H9 (cell line): ENCODE measurements around the gene PTGES3L. TPM values are rescaled to one million over a fixed set of nuclear protein-coding genes. Genes with fewer than 3 reads are reported as not detected.
A peak's percentile ranks its signal among the peaks of the same experiment; 100 is the strongest.

Experiments
- DNase-seq: peaks from one replicate; pipeline ENCODE4 v3.0.0-alpha.2; 2017
- H2AFZ ChIP-seq: one replicate; pipeline ENCODE4 v1.6.1; 2013; ENCODE audit warnings: mild to moderate bottlenecking, low read length, control low read depth, moderate library complexity
- H2AK5ac ChIP-seq: 2 replicates; pipeline ENCODE4 v1.6.1; 2013; ENCODE audit warnings: low read length, control low read depth, mixed read lengths; ENCODE audit not compliant: insufficient read length
- H2BK120ac ChIP-seq: one replicate; pipeline ENCODE4 v1.6.1; 2013; ENCODE audit warnings: low read depth, mild to moderate bottlenecking, low read length, control low read depth, inconsistent platforms; ENCODE audit not compliant: poor library complexity, severe bottlenecking
- H2BK12ac ChIP-seq: 2 replicates; pipeline ENCODE4 v1.6.1; 2013; ENCODE audit warnings: low read length, control low read depth, mixed read lengths, low read depth; ENCODE audit not compliant: insufficient read length
- H2BK15ac ChIP-seq: 2 replicates; pipeline ENCODE4 v1.6.1; 2013; ENCODE audit warnings: low read depth, low read length, control low read depth
- H2BK20ac ChIP-seq: one replicate; pipeline ENCODE4 v1.6.1; 2013; ENCODE audit warnings: low read depth, mild to moderate bottlenecking, low read length, control low read depth, inconsistent platforms; ENCODE audit not compliant: poor library complexity, severe bottlenecking
- H2BK5ac ChIP-seq: 2 replicates; pipeline ENCODE4 v1.6.1; 2013; ENCODE audit warnings: low read length, control low read depth, mixed read lengths; ENCODE audit not compliant: insufficient read length
- H3K14ac ChIP-seq: 2 replicates; pipeline ENCODE4 v1.6.1; 2013; ENCODE audit warnings: low read length, control low read depth; ENCODE audit not compliant: insufficient read depth
- H3K18ac ChIP-seq: 2 replicates; pipeline ENCODE4 v1.6.1; 2013; ENCODE audit warnings: low read depth, mild to moderate bottlenecking, mixed read lengths, low read length, control low read depth; ENCODE audit not compliant: insufficient read length
- H3K23ac ChIP-seq: 2 replicates; pipeline ENCODE4 v1.6.1; 2013; ENCODE audit warnings: low read length, control low read depth, mixed read lengths, low read depth; ENCODE audit not compliant: insufficient read length
- H3K23me2 ChIP-seq: 2 replicates; pipeline ENCODE4 v1.6.1; 2013; ENCODE audit warnings: low read depth, mild to moderate bottlenecking, mixed read lengths, low read length, control low read depth; ENCODE audit not compliant: insufficient read length, poor library complexity, severe bottlenecking
- H3K27ac ChIP-seq: 2 replicates; pipeline ENCODE4 v1.5.1; 2013; ENCODE audit warnings: low read length, control low read depth, mixed read lengths, low read depth; ENCODE audit not compliant: insufficient read length
- H3K27me3 ChIP-seq: 2 replicates; pipeline ENCODE4 v1.6.1; 2013; ENCODE audit warnings: low read length, control low read depth, inconsistent platforms; ENCODE audit not compliant: insufficient read depth
- H3K4ac ChIP-seq: 2 replicates; pipeline ENCODE4 v1.6.1; 2013; ENCODE audit warnings: low read depth, mild to moderate bottlenecking, control low read depth, inconsistent platforms, low read length, moderate library complexity
- H3K4me1 ChIP-seq: 2 replicates; pipeline ENCODE4 v1.6.1; 2013; ENCODE audit warnings: low read length, control low read depth, inconsistent platforms; ENCODE audit not compliant: insufficient read depth
- H3K4me2 ChIP-seq: 2 replicates; pipeline ENCODE4 v1.6.1; 2013; ENCODE audit warnings: low read length, control low read depth, mixed read lengths; ENCODE audit not compliant: insufficient read length, insufficient read depth
- H3K56ac ChIP-seq: 2 replicates; pipeline ENCODE4 v1.6.1; 2013; ENCODE audit warnings: low read depth, mild to moderate bottlenecking, mixed read lengths, low read length, control low read depth; ENCODE audit not compliant: insufficient read length
- H3K79me1 ChIP-seq: 2 replicates; pipeline ENCODE4 v1.6.1; 2013; ENCODE audit warnings: low read depth, mild to moderate bottlenecking, moderate library complexity, low read length, control low read depth, inconsistent platforms; ENCODE audit not compliant: insufficient read depth, poor library complexity, severe bottlenecking
- H3K79me2 ChIP-seq: 2 replicates; pipeline ENCODE4 v1.6.1; 2013; ENCODE audit warnings: low read length, control low read depth, inconsistent platforms; ENCODE audit not compliant: insufficient read depth
- H3K9ac ChIP-seq: 2 replicates; pipeline ENCODE4 v1.6.1; 2013; ENCODE audit warnings: low read length, control low read depth, mixed read lengths; ENCODE audit not compliant: insufficient read length; ENCODE audit errors: extremely low read depth
- H3K9me3 ChIP-seq: one replicate; pipeline ENCODE4 v1.6.1; 2013; ENCODE audit warnings: low read depth, low read length, inconsistent platforms; ENCODE audit not compliant: control insufficient read depth
- H3T11ph ChIP-seq: one replicate; pipeline ENCODE4 v1.6.1; 2013; ENCODE audit warnings: mild to moderate bottlenecking, low read length, control low read depth, inconsistent platforms
- H4K20me1 ChIP-seq: one replicate; pipeline ENCODE4 v1.6.1; 2013; ENCODE audit not compliant: control insufficient read depth, insufficient read length, insufficient read depth
- H4K5ac ChIP-seq: 2 replicates; pipeline ENCODE4 v1.6.1; 2013; ENCODE audit warnings: low read depth, mild to moderate bottlenecking, mixed read lengths, low read length, control low read depth; ENCODE audit not compliant: insufficient read length
- H4K8ac ChIP-seq: replicated peaks from 2 replicates; pipeline ENCODE4 v1.6.1; 2013; ENCODE audit warnings: low read length, control low read depth, mixed read lengths, low read depth; ENCODE audit not compliant: insufficient read length
- H4K91ac ChIP-seq: 2 replicates; pipeline ENCODE4 v1.6.1; 2013; ENCODE audit warnings: low read depth, mild to moderate bottlenecking, moderate library complexity, mixed read lengths, low read length, control low read depth; ENCODE audit not compliant: insufficient read length
- H3K27ac Mint-ChIP-seq, 3 experiments: 2 replicates in 2 of 3; 3 replicates in 1 of 3; pipeline ENCODE4 v1.8.0; 2020 to 2021; ENCODE audit warnings: mixed read lengths in 3 of 3, mild to moderate bottlenecking in 1 of 3, moderate library complexity in 1 of 3
- H3K27me3 Mint-ChIP-seq: 2 replicates; pipeline ENCODE4 v1.8.0; 2021; ENCODE audit warnings: low read depth, mild to moderate bottlenecking, moderate library complexity, mixed read lengths
- H3K36me3 Mint-ChIP-seq, 3 experiments: 2 replicates in 2 of 3; 3 replicates in 1 of 3; pipeline ENCODE4 v1.8.0; 2020 to 2021; ENCODE audit warnings: low read depth in 3 of 3, mixed read lengths in 3 of 3; ENCODE audit not compliant: insufficient read depth in 1 of 3
- H3K4me1 Mint-ChIP-seq, 2 experiments: 2 replicates each; pipeline ENCODE4 v1.8.0; 2020; ENCODE audit warnings: mixed read lengths in 2 of 2
- H3K4me3 Mint-ChIP-seq, 2 experiments: 2 replicates in 1 of 2; 3 replicates in 1 of 2; pipeline ENCODE4 v1.8.0; 2020 to 2021; ENCODE audit warnings: mild to moderate bottlenecking in 2 of 2, mixed read lengths in 2 of 2, moderate library complexity in 1 of 2
- H3K9me3 Mint-ChIP-seq, 2 experiments: 2 replicates in 1 of 2; 3 replicates in 1 of 2; pipeline ENCODE4 v1.8.0; 2020; ENCODE audit warnings: mild to moderate bottlenecking in 2 of 2, mixed read lengths in 2 of 2, moderate library complexity in 1 of 2
- WGBS: extraction: QIAGEN DNeasy Blood & Tissue Kit; methylation state at CpG from one replicate; pipeline ENCODE4 v1.1.7; 2013; ENCODE audit warnings: missing lambda C conversion rate, low lambda C conversion rate, mixed read lengths; ENCODE audit not compliant: insufficient read length; ENCODE audit errors: extremely low coverage; 5-methylcytosine and 5-hydroxymethylcytosine counted together
- total RNA-seq: library from RNA; stranded (reverse); gene quantifications from 2 replicates; pipeline ENCODE4 v1.2.1, GENCODE V29; 2021
- TF ChIP-seq, protein P1 (sequence below): fragments of 200-600 bp; sonication (generic); conservative IDR thresholded peaks from 3 replicates; pipeline ENCODE4 v1.8.0; 2021; ENCODE audit warnings: antibody characterized with exemption, mild to moderate bottlenecking

The PTGES3L gene
- total RNA-seq, 1 experiment from 2014 or later: 4.2 TPM

DNA sequence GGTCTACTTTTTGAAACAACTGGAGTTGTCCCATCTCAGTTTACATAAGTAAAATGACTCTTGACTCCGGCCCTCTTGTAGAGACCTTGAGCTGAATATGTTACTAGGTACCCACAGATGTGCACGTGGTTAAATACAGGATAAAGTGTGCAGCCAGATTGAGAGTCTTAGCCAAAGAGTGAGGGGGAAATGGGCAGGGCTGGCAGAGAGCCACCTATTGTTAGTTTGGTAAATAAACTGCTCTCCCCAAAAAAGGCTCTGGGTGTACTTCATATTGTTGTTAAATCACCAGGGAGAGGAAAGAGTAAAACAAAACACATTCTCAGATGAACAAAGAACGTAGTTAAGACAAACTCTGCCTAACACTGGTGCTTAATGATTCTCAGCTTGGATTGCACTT, 59.0 kb downstream of the PTGES3L start:
- Histone ChIP-seq H2BK120ac (no peak overlapping the region), H4K8ac (no peak overlapping the region), H4K91ac (no peak overlapping the region), H2AK5ac (no peak overlapping the region), H3K27me3 (no peaks in the 10 kb centered on the region), H2BK5ac (no peak overlapping the region), H3K4me2 (no peak overlapping the region), H3K9me3 (no peaks in the 10 kb centered on the region), H3K18ac (no peak overlapping the region), H2BK15ac (no peak overlapping the region), H3K23me2 (no peaks in the 10 kb centered on the region), H3K14ac (no peak overlapping the region), H3K79me1 (no peaks in the 10 kb centered on the region), H2BK12ac (no peak overlapping the region), H4K20me1 (no peaks in the 10 kb centered on the region), H3T11ph (no peak overlapping the region), H3K4me1 (peaks cover 3% of the 10 kb centered on the region; the same call in 1 of the 2 replicates), H3K23ac (no peak overlapping the region), H4K5ac (no peak overlapping the region), H3K79me2 (no peaks in the 10 kb centered on the region), H2BK20ac (no peak overlapping the region), H2AFZ (no peak overlapping the region), H3K27ac (no peak overlapping the region), H3K4ac (no peak overlapping the region), H3K56ac (no peak overlapping the region), H3K9ac (no peak overlapping the region)
- DNase-seq: no peak
- WGBS: no CpG with 5 or more reads among the region's 3 CpGs
- TF ChIP-seq, protein P1, sequence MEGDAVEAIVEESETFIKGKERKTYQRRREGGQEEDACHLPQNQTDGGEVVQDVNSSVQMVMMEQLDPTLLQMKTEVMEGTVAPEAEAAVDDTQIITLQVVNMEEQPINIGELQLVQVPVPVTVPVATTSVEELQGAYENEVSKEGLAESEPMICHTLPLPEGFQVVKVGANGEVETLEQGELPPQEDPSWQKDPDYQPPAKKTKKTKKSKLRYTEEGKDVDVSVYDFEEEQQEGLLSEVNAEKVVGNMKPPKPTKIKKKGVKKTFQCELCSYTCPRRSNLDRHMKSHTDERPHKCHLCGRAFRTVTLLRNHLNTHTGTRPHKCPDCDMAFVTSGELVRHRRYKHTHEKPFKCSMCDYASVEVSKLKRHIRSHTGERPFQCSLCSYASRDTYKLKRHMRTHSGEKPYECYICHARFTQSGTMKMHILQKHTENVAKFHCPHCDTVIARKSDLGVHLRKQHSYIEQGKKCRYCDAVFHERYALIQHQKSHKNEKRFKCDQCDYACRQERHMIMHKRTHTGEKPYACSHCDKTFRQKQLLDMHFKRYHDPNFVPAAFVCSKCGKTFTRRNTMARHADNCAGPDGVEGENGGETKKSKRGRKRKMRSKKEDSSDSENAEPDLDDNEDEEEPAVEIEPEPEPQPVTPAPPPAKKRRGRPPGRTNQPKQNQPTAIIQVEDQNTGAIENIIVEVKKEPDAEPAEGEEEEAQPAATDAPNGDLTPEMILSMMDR: no peak
- no peaks in the 10 kb centered on the region for H3K9me3 Mint-ChIP-seq
- no peak overlapping the region for H3K4me3 Mint-ChIP-seq
- H3K4me1 Mint-ChIP-seq: peaks cover 17 to 18% of the 10 kb centered on the region in 2 experiments
- H3K27me3 Mint-ChIP-seq: no peaks in the 10 kb centered on the region; the same call in 1 of the 2 replicates
- H3K27ac Mint-ChIP-seq: peak overlapping the region in 1 of 3 experiments; percentile 54; a peak in 2 of 7 replicates
- H3K36me3 Mint-ChIP-seq: no peaks in the 10 kb centered on the region
